Loucy (cell line): ENCODE measurements around the gene HHATL.

Experiments
- CTCF ChIP-seq: fragments of 200-600 bp; sonication (generic); conservative IDR thresholded peaks from 2 replicates; pipeline ENCODE4 v1.5.1; 2014; ENCODE audit warnings: mild to moderate bottlenecking, antibody characterized with exemption, low read length
- EZH2phosphoT487 ChIP-seq: fragments of 200-600 bp; IDR thresholded peaks from 2 replicates; pipeline ENCODE4 v1.6.1; 2018; ENCODE audit warnings: antibody characterized with exemption, mild to moderate bottlenecking, moderate library complexity, borderline replicate concordance

GRCh38 chr3:42705058-42705767 is 2.6 kb upstream of the HHATL start:
- TF ChIP-seq CTCF (no peak), EZH2phosphoT487 (no peak)
